ENCODE results near the gene TTLL4. TPM values are rescaled to one million over a fixed set of nuclear protein-coding genes. Genes with fewer than 3 reads are reported as not detected.

Gene TTLL4
- total RNA-seq, 1 donor from 2014 or later = 39.8 TPM

- Histone ChIP-seq H3F3A (ENCODE audit: low read depth) (no peaks in the 10 kb centered on the region), H3K9ac (no peak overlapping the region), H3K27ac (no peak overlapping the region), H3K79me2 (ENCODE audit: low read depth) (peaks cover 79% of the 10 kb centered on the region), H3K27me3 (no peaks in the 10 kb centered on the region), H4K20me1 (ENCODE audit: low read depth) (peaks cover 24% of the 10 kb centered on the region), H2AFZ (replicated peaks) (no peak overlapping the region), H3K9me3 (ENCODE audit: low read depth) (peaks cover 17% of the 10 kb centered on the region), H3K36me3 (peaks cover 5% of the 10 kb centered on the region), H3K4me2 (no peak overlapping the region), H3K4me3 (no peak overlapping the region), H3K4me1 (no peaks in the 10 kb centered on the region)
- no peak for DNase-seq (ENCODE audit: low spot score)
- Mint-ChIP-seq H3K36me3 (peaks cover 39% of the 10 kb centered on the region), H3K27me3 (ENCODE audit: insufficient read depth, low read depth) (no peaks in the 10 kb centered on the region), H3K4me3 (no peak overlapping the region), H3K27ac (no peak overlapping the region), H3K4me1 (peaks cover 12% of the 10 kb centered on the region), H3K9me3 (peaks cover 24% of the 10 kb centered on the region)
- TF ChIP-seq EZH2 (IDR thresholded peaks at IDR 0.05) (no peak), EZH2phosphoT487 (IDR thresholded peaks at IDR 0.05) (no peak), CTCF (IDR thresholded peaks at IDR 0.05) (no peak)
These were observed 19.0 kb downstream of the TTLL4 start for GRCh38 chr2:218729640-218730039.

- H3K9me3 ChIP-seq (ENCODE audit: low read depth) = peaks cover under 1% of the 10 kb centered on the region
- no peak overlapping the region for H2AFZ ChIP-seq (replicated peaks)
- H3K36me3 Mint-ChIP-seq = peaks cover 29% of the 10 kb centered on the region
- H3K27ac ChIP-seq = no peak overlapping the region
- TF ChIP-seq CTCF (IDR thresholded peaks at IDR 0.05) (no peak), EZH2phosphoT487 (IDR thresholded peaks at IDR 0.05) (no peak), EZH2 (IDR thresholded peaks at IDR 0.05) (no peak)
- peaks cover 45% of the 10 kb centered on the region for H4K20me1 ChIP-seq (ENCODE audit: low read depth)
- H3K79me2 ChIP-seq (ENCODE audit: low read depth) = peaks cover 60% of the 10 kb centered on the region
- peaks cover 3% of the 10 kb centered on the region for H3K9me3 Mint-ChIP-seq
- H3K4me3 ChIP-seq = no peak overlapping the region
- no peak overlapping the region for H3K4me3 Mint-ChIP-seq
- H3K27me3 Mint-ChIP-seq (ENCODE audit: insufficient read depth, low read depth) = no peaks in the 10 kb centered on the region
- H3K4me1 ChIP-seq = no peaks in the 10 kb centered on the region
- no peak overlapping the region for H3K27ac Mint-ChIP-seq
- H3F3A ChIP-seq (ENCODE audit: low read depth) = no peaks in the 10 kb centered on the region
- DNase-seq (ENCODE audit: low spot score) = no peak
- H3K27me3 ChIP-seq = no peaks in the 10 kb centered on the region
- H3K4me2 ChIP-seq = no peak overlapping the region
- peaks cover 12% of the 10 kb centered on the region for H3K4me1 Mint-ChIP-seq
- peaks cover 4% of the 10 kb centered on the region for H3K36me3 ChIP-seq
- no peak overlapping the region for H3K9ac ChIP-seq
These were observed 21.6 kb downstream of the TTLL4 start for GRCh38 chr2:218732052-218732760.

GRCh38 chr2:218732761-218733158 lies 22.1 kb downstream of the TTLL4 start:
- Histone ChIP-seq H3K79me2 (ENCODE audit: low read depth) (peaks cover 55% of the 10 kb centered on the region), H3K9me3 (ENCODE audit: low read depth) (no peaks in the 10 kb centered on the region), H3K27me3 (no peaks in the 10 kb centered on the region), H3K4me2 (no peak overlapping the region), H3K4me3 (no peak overlapping the region), H3F3A (ENCODE audit: low read depth) (no peaks in the 10 kb centered on the region), H3K27ac (no peak overlapping the region), H2AFZ (replicated peaks) (no peak overlapping the region), H3K9ac (no peak overlapping the region), H3K36me3 (peaks cover 1% of the 10 kb centered on the region), H4K20me1 (ENCODE audit: low read depth) (peaks cover 47% of the 10 kb centered on the region), H3K4me1 (no peaks in the 10 kb centered on the region)
- peaks cover 2% of the 10 kb centered on the region for H3K9me3 Mint-ChIP-seq
- TF ChIP-seq CTCF (IDR thresholded peaks at IDR 0.05) (no peak), EZH2 (IDR thresholded peaks at IDR 0.05) (no peak), EZH2phosphoT487 (IDR thresholded peaks at IDR 0.05) (no peak)
- peaks cover 12% of the 10 kb centered on the region for H3K4me1 Mint-ChIP-seq
- H3K27ac Mint-ChIP-seq = no peak overlapping the region
- DNase-seq (ENCODE audit: low spot score) = no peak
- H3K4me3 Mint-ChIP-seq = no peak overlapping the region
- peaks cover 29% of the 10 kb centered on the region for H3K36me3 Mint-ChIP-seq
- H3K27me3 Mint-ChIP-seq (ENCODE audit: insufficient read depth, low read depth) = no peaks in the 10 kb centered on the region
